Choroid plexus epithelial cell (primary cell): ENCODE data around the gene CDK14.

Experiments used
- DNase-seq: peaks from one replicate; pipeline ENCODE4 v3.0.0-alpha.2; 2010; ENCODE audit warnings: low read depth
- H3K4me3 ChIP-seq: 2 replicates; pipeline ENCODE4 v1.5.1; 2011; ENCODE audit warnings: low read depth, mild to moderate bottlenecking, control low read depth, low read length, moderate library complexity
- TF ChIP-seq, protein P1 (sequence below): conservative IDR thresholded peaks from 2 replicates; pipeline ENCODE4 v1.5.1; 2011; ENCODE audit warnings: low read depth, mild to moderate bottlenecking, control low read depth, inconsistent platforms, low read length, moderate library complexity

CDK14 gene

DNA sequence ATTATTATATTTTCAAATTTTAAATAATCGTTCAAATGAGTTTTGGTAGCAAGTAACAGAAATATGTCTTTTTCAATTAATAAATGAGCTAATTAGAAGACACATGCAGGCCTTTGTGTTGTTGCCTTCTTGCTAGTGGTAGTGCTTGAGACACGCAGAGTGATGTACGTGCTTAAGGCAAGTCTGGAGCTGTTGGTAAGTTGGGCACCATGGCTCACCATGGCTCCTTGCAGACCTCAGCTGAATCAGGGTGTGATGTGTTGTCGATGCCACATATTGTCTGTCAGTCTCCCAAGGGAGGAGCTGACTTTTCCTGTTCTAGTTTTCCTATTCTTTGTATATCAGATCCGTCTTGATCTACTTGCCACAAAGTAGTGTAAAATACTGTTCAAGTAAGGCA is 8.3 kb downstream of the CDK14 start:
- TF ChIP-seq, protein P1, sequence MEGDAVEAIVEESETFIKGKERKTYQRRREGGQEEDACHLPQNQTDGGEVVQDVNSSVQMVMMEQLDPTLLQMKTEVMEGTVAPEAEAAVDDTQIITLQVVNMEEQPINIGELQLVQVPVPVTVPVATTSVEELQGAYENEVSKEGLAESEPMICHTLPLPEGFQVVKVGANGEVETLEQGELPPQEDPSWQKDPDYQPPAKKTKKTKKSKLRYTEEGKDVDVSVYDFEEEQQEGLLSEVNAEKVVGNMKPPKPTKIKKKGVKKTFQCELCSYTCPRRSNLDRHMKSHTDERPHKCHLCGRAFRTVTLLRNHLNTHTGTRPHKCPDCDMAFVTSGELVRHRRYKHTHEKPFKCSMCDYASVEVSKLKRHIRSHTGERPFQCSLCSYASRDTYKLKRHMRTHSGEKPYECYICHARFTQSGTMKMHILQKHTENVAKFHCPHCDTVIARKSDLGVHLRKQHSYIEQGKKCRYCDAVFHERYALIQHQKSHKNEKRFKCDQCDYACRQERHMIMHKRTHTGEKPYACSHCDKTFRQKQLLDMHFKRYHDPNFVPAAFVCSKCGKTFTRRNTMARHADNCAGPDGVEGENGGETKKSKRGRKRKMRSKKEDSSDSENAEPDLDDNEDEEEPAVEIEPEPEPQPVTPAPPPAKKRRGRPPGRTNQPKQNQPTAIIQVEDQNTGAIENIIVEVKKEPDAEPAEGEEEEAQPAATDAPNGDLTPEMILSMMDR = no peak
- H3K4me3 ChIP-seq = no peak overlapping the region
- DNase-seq = no peak

DNA sequence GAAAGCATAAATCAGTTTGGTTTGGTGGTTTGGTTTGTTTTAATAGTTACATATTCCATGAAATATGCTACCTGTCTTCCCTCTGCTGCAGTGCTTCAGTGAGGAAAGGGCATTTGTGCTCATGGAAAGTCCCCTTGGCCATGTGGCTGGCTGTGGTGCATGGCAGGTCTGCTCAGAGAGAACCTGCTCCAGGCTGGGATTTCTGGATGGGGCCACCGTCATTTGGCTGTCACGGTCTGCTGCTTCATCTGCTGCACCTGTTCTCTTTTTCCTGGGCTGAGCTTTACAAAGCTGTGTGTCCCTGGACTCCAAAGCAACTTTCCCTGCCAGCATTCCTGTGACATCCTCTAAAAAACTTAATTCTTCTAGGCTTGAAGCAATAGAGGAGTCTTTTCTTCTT is 8.9 kb downstream of the CDK14 start:
- TF ChIP-seq, protein P1 = no peak
- no peak overlapping the region for H3K4me3 ChIP-seq

DNA sequence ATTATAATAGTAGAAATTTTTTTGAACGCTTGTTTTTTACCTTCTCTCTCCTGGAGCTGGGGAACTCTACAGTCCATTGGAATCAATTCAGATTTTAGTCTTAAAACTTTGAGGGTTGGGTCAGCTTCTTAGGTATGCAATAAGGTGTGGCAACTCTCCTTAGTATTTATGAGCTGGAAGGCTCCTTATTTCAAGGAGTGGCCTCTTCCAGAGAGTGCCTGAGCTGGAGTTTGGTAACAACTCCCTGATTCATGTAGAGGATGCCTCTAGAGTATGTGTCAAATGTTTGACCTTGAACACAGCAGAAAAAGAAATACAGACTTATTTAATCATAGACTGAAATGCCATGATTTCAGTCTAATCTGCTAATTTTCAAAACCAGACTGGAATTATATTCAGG is 11.1 kb downstream of the CDK14 start:
- H3K4me3 ChIP-seq = no peak overlapping the region
- TF ChIP-seq, protein P1 = no peak
- peak; percentile 46 for DNase-seq

More for the DNA sequence above, 8.9 kb downstream of the CDK14 start:
- DNase-seq = no peak

DNA sequence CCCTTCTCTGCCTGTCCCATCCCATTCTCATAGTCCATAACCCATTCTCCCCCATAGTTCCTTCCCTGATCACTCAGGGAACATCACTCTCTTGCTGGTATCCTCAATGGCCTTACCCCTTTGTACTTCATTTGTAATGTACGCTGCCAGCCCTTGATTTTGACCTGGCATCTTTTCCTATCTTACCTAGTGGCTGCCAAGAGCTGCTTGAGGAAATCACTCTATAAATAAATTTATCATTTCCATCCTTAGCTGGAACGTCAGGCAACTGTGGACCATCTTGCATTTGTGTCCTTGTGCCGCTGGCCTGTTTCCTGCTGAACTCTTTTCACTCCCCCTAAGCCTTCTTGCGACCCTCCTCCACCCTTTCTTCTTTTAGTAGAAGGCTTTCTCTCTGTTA is 14.0 kb downstream of the CDK14 start:
- DNase-seq = no peak
- H3K4me3 ChIP-seq = no peak overlapping the region

DNA sequence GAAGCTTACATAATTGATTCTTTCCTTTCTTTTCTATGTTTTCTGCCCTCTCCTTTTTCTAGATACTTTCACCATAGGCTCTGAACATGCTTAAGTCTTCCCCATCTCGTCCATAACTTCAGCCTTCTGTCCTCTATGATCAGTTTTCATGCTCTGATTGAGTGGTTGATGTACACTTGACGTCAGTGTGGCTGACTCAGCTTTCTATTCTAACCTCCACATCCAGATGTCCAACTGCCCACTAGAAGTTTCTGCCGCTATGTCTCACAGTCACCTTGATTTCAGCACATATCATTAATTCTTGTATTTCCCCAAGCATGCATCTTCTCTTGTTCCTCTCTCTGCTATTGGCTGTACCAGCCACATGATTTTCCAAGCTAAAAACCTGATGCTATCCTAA is 15.0 kb downstream of the CDK14 start:
- no peak overlapping the region for H3K4me3 ChIP-seq
- TF ChIP-seq, protein P1 = no peak
- DNase-seq = no peak

More for the DNA sequence above, 14.0 kb downstream of the CDK14 start:
- TF ChIP-seq, protein P1 = no peak

DNA sequence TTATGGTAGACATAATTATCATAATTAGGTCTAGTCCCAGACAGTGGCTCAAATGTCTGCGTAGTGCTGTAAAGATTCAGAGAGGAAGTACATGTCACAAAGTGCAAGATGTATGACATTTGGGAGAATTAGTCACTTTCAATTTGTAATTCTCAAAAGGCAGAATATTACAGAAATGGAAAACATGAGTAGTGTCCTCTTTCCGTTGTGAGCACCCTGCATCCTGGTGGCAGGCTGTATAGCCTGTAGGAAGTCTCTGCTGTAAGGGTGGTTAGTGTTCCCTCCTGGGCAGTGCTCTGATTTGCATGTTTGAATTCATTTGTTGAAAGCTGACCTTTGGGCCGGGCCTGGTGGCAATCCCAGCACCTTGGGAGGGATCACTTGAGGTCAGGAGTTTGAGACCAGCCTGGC is 17.0 kb downstream of the CDK14 start:
- H3K4me3 ChIP-seq = no peak overlapping the region
- peak; percentile 35 for DNase-seq
- TF ChIP-seq, protein P1 = no peak

DNA sequence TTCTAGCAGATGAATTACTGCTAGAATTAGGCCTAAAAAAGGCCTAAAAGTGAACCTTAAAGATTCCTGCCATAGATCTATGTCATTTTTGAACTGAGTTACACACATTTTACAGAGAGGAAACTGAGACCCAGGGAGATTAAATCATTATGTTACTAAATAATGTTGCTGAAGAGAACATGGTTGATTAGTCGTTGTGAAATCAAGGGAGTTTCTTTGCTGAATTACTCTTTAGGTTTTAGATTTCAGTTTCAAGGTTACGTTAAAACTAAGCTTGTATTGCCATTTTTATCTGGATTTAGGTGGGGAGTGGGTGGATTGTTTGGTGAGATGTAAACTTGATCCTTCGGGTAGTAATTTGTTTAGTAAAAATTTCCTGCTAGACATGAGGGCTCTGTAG is 21.3 kb downstream of the CDK14 start:
- DNase-seq = no peak
- TF ChIP-seq, protein P1 = no peak
- H3K4me3 ChIP-seq = no peak overlapping the region
